SK-N-SH (cell line): Measurements from ENCODE around the gene LGALS12.

Experiments
- JUND ChIP-seq: IDR thresholded peaks from 2 replicates; pipeline ENCODE4 v1.4.0; 2012
- TF ChIP-seq, protein P1 (sequence below): fragments of 200-600 bp; sonication (generic); IDR thresholded peaks from 2 replicates; pipeline ENCODE4 v1.6.1; 2017; ENCODE audit warnings: antibody characterized with exemption, mild to moderate bottlenecking, moderate library complexity

DNA sequence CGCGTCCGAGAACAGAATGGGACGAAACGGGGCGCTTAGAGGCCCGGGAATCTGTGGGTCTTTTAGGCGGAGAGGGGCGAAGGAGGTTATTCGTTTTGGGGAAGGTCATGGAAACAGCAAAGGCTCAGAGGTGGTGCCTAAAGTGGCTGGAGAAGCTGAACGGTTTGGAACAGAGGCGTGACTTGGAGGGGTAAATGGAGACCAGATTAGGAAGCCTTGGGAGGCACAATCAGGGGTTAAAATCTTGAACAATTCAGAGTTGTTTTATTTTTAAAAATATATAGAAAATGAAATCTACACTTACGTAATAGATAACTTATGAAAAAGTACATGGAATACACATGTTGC, 14.7 kb upstream of the LGALS12 start:
- TF ChIP-seq, protein P1, sequence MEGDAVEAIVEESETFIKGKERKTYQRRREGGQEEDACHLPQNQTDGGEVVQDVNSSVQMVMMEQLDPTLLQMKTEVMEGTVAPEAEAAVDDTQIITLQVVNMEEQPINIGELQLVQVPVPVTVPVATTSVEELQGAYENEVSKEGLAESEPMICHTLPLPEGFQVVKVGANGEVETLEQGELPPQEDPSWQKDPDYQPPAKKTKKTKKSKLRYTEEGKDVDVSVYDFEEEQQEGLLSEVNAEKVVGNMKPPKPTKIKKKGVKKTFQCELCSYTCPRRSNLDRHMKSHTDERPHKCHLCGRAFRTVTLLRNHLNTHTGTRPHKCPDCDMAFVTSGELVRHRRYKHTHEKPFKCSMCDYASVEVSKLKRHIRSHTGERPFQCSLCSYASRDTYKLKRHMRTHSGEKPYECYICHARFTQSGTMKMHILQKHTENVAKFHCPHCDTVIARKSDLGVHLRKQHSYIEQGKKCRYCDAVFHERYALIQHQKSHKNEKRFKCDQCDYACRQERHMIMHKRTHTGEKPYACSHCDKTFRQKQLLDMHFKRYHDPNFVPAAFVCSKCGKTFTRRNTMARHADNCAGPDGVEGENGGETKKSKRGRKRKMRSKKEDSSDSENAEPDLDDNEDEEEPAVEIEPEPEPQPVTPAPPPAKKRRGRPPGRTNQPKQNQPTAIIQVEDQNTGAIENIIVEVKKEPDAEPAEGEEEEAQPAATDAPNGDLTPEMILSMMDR, result no peak
- no peak for TF ChIP-seq JUND
